CD1c-positive myeloid dendritic cell (primary cell): Measurements from ENCODE around the gene PDE8A.
A peak's percentile ranks its signal among the peaks of the same experiment; 100 is the strongest.
"Not testable (repeated sequence)": the region's sequence is repeated elsewhere in the genome, so short reads cannot be mapped to it uniquely, and the experiment has no call there.

Source experiments
- DNase-seq: peaks from one replicate; pipeline ENCODE4 v3.0.0-alpha.2; 2016; ENCODE audit errors: extremely low spot score

Gene PDE8A

GRCh38 chr15:84991014-84991712 is 9.5 kb downstream of the PDE8A start:
- no peak for DNase-seq

- DNase-seq: peak; percentile 28
These were observed 10.7 kb downstream of the PDE8A start for GRCh38 chr15:84992157-84992944.

- DNase-seq: no peak
These were observed 14.4 kb downstream of the PDE8A start for GRCh38 chr15:84996055-84996454.

- not testable (repeated sequence) for DNase-seq
These were observed 15.1 kb downstream of the PDE8A start for GRCh38 chr15:84996714-84997113.

- not testable (repeated sequence) for DNase-seq
These were observed 15.6 kb downstream of the PDE8A start for GRCh38 chr15:84997214-84997613.

GRCh38 chr15:85000189-85000864 is 18.7 kb downstream of the PDE8A start:
- no peak for DNase-seq

GRCh38 chr15:85000937-85001336 is 19.3 kb downstream of the PDE8A start:
- no peak for DNase-seq

GRCh38 chr15:85002517-85002916 is 20.9 kb downstream of the PDE8A start:
- no peak for DNase-seq

- peak; percentile 84 for DNase-seq
These were observed 22.1 kb downstream of the PDE8A start for GRCh38 chr15:85003593-85004312.

- peak; percentile 83 for DNase-seq
These were observed 22.9 kb downstream of the PDE8A start for GRCh38 chr15:85004550-85004949.

- no peak for DNase-seq
These were observed 23.7 kb downstream of the PDE8A start for GRCh38 chr15:85005319-85005718.

GRCh38 chr15:85005746-85006145 is 24.1 kb downstream of the PDE8A start:
- peak; percentile 74 for DNase-seq

- DNase-seq: no peak
These were observed 24.5 kb downstream of the PDE8A start for GRCh38 chr15:85006201-85006600.

- no peak for DNase-seq
These were observed 25.0 kb downstream of the PDE8A start for GRCh38 chr15:85006655-85007054.

GRCh38 chr15:85007137-85007536 is 25.5 kb downstream of the PDE8A start:
- DNase-seq: no peak

GRCh38 chr15:85007741-85008397 is 26.2 kb downstream of the PDE8A start:
- DNase-seq: no peak

- DNase-seq: peak; percentile 52
These were observed 27.0 kb downstream of the PDE8A start for GRCh38 chr15:85008474-85009260.

- DNase-seq: no peak
These were observed 27.8 kb downstream of the PDE8A start for GRCh38 chr15:85009435-85009834.

GRCh38 chr15:85010071-85010385 is 28.4 kb downstream of the PDE8A start:
- DNase-seq: no peak

GRCh38 chr15:85010386-85011159 is 28.9 kb downstream of the PDE8A start:
- DNase-seq: peak; percentile 69
